Activated CD4-positive, alpha-beta memory T cell treated with anti-CD3 and anti-CD28 coated beads, Interleukin-2, amount 10 ng/mL, durations not matched to agents 7 days and 5 days (primary cell): ENCODE data around the gene CCDC61. TPM values are rescaled to one million over a fixed set of nuclear protein-coding genes. Genes with fewer than 3 reads are reported as not detected.
A peak's percentile ranks its signal among the peaks of the same experiment; 100 is the strongest.

Experiments
- CTCF ChIA-PET: fragments of 350-600 bp; sonication (Branson Sonifier 250); formaldehyde crosslinking; loops from one replicate; lab custom pipeline; 2021; ENCODE audit warnings: antibody characterized with exemption, inconsistent platforms; lab: Charles Lee
- POLR2A ChIA-PET: fragments of 350-600 bp; sonication (Branson Sonifier 250); formaldehyde crosslinking; loops from one replicate; lab custom pipeline; 2021; ENCODE audit warnings: antibody characterized with exemption; lab: Charles Lee
- DNase-seq: peaks from one replicate; pipeline ENCODE4 v3.0.0-alpha.2; 2020
- H3K27ac Mint-ChIP-seq: one replicate; pipeline ENCODE4 v1.8.0; 2021; ENCODE audit warnings: mild to moderate bottlenecking, mixed read lengths
- H3K27me3 Mint-ChIP-seq: one replicate; pipeline ENCODE4 v1.8.0; 2021; ENCODE audit warnings: mixed read lengths
- H3K36me3 Mint-ChIP-seq: one replicate; pipeline ENCODE4 v1.8.0; 2021; ENCODE audit warnings: low read depth, mixed read lengths
- H3K4me1 Mint-ChIP-seq: one replicate; pipeline ENCODE4 v1.8.0; 2021; ENCODE audit warnings: mixed read lengths
- H3K4me3 Mint-ChIP-seq: one replicate; pipeline ENCODE4 v1.8.0; 2021; ENCODE audit warnings: mild to moderate bottlenecking, mixed read lengths
- H3K9me3 Mint-ChIP-seq: one replicate; pipeline ENCODE4 v1.8.0; 2021; ENCODE audit warnings: mixed read lengths
- total RNA-seq, 2 experiments: library from RNA; stranded (reverse); gene quantifications; one replicate each; pipeline ENCODE4 v1.2.3, GENCODE V29; 2021

Gene CCDC61
- 10 to 100 TPM; 24.3 to 24.7 TPM for total RNA-seq

- DNase-seq, result peak; percentile 97
- no peaks in the 10 kb centered on the region for H3K9me3 Mint-ChIP-seq
- H3K4me1 Mint-ChIP-seq, result peaks cover 19% of the 10 kb centered on the region
- H3K27ac Mint-ChIP-seq, result no peak within 1 kb of the TSS
- H3K4me3 Mint-ChIP-seq, result no peak within 1 kb of the TSS
- CTCF ChIA-PET, result interaction anchor here (0.6 to 2.4 kb wide), 13 partner anchors 9 to 658 kb away, joined by 3 to 9 read pairs (median 3); partner anchors contain the start of genes IRF2BP1 and MYPOP
- peaks cover 11% of the 10 kb centered on the region for H3K36me3 Mint-ChIP-seq
- POLR2A ChIA-PET, result interaction anchor here (0.6 to 2.0 kb wide), 7 partner anchors 41 to 302 kb away, joined by 3 to 16 read pairs (median 3); partner anchors contain the start of genes IRF2BP1, MYPOP, QPCTL and SYMPK
- peaks cover 8% of the 10 kb centered on the region for H3K27me3 Mint-ChIP-seq
These were observed at the start of gene CCDC61 for GRCh38 chr19:45994998-45995714. CCDC61 (plus strand) TSS chr19:45995467; CDS start chr19:46003019, 7,552 bp downstream.

GRCh38 chr19:45947926-45948325 lies 47.3 kb upstream of the CCDC61 start:
- no peaks in the 10 kb centered on the region for H3K9me3 Mint-ChIP-seq
- no peak for DNase-seq
- no peak overlapping the region for H3K27ac Mint-ChIP-seq
- H3K4me3 Mint-ChIP-seq, result no peak overlapping the region
- no peaks in the 10 kb centered on the region for H3K36me3 Mint-ChIP-seq
- H3K4me1 Mint-ChIP-seq, result peaks cover 13% of the 10 kb centered on the region
- ChIA-PET POLR2A (no interaction called here), CTCF (no interaction called here)
- H3K27me3 Mint-ChIP-seq, result peaks cover 17% of the 10 kb centered on the region

GRCh38 chr19:45952341-45952685 lies 43.0 kb upstream of the CCDC61 start:
- no peaks in the 10 kb centered on the region for H3K36me3 Mint-ChIP-seq
- H3K27me3 Mint-ChIP-seq, result peaks cover 19% of the 10 kb centered on the region
- peak overlapping the region; percentile 24 for H3K4me3 Mint-ChIP-seq
- peaks cover 33% of the 10 kb centered on the region for H3K4me1 Mint-ChIP-seq
- H3K9me3 Mint-ChIP-seq, result no peaks in the 10 kb centered on the region
- H3K27ac Mint-ChIP-seq, result no peak overlapping the region
- DNase-seq, result no peak
- ChIA-PET POLR2A (interaction anchor here (1.0 kb wide), 1 partner anchor 49 kb away, joined by 4 read pairs; no protein-coding TSS in a partner anchor), CTCF (interaction anchor here (0.9 to 1.2 kb wide), 3 partner anchors 25 to 89 kb away, joined by 3 to 8 read pairs (median 3); partner anchors contain the start of gene SYMPK)

GRCh38 chr19:45952686-45953505 lies 42.4 kb upstream of the CCDC61 start:
- peak; percentile 58 for DNase-seq
- Mint-ChIP-seq H3K27ac (no peak overlapping the region), H3K27me3 (peaks cover 19% of the 10 kb centered on the region), H3K36me3 (no peaks in the 10 kb centered on the region), H3K4me3 (peak overlapping the region; percentile 66), H3K9me3 (no peaks in the 10 kb centered on the region), H3K4me1 (peaks cover 33% of the 10 kb centered on the region)
- CTCF ChIA-PET, result interaction anchor here (0.9 to 1.2 kb wide), 3 partner anchors 9 to 90 kb away, joined by 3 read pairs; partner anchors contain the start of gene SYMPK
- POLR2A ChIA-PET, result interaction anchor here (0.9 to 1.4 kb wide), 3 partner anchors 13 to 49 kb away, joined by 3 to 4 read pairs (median 3); no protein-coding TSS in a partner anchor

- DNase-seq, result no peak
- H3K27ac Mint-ChIP-seq, result no peak overlapping the region
- peaks cover 22% of the 10 kb centered on the region for H3K27me3 Mint-ChIP-seq
- H3K4me1 Mint-ChIP-seq, result peaks cover 33% of the 10 kb centered on the region
- H3K4me3 Mint-ChIP-seq, result peak overlapping the region; percentile 66
- H3K9me3 Mint-ChIP-seq, result no peaks in the 10 kb centered on the region
- CTCF ChIA-PET, result interaction anchor here (0.9 kb wide), 1 partner anchor 10 kb away, joined by 3 read pairs; no protein-coding TSS in a partner anchor
- POLR2A ChIA-PET, result interaction anchor here (0.9 to 1.4 kb wide), 3 partner anchors 14 to 41 kb away, joined by 3 read pairs; no protein-coding TSS in a partner anchor
- H3K36me3 Mint-ChIP-seq, result no peaks in the 10 kb centered on the region
These were observed 41.6 kb upstream of the CCDC61 start for GRCh38 chr19:45953676-45954075.

- ChIA-PET POLR2A (interaction anchor here (1.0 to 1.4 kb wide), 2 partner anchors 14 to 40 kb away, joined by 3 read pairs; no protein-coding TSS in a partner anchor), CTCF (interaction anchor here (0.7 to 0.9 kb wide), 2 partner anchors 10 to 63 kb away, joined by 3 read pairs; no protein-coding TSS in a partner anchor)
- H3K27me3 Mint-ChIP-seq, result peaks cover 26% of the 10 kb centered on the region
- no peaks in the 10 kb centered on the region for H3K36me3 Mint-ChIP-seq
- no peak overlapping the region for H3K4me3 Mint-ChIP-seq
- no peak overlapping the region for H3K27ac Mint-ChIP-seq
- H3K9me3 Mint-ChIP-seq, result no peaks in the 10 kb centered on the region
- no peak for DNase-seq
- peaks cover 33% of the 10 kb centered on the region for H3K4me1 Mint-ChIP-seq
These were observed 41.1 kb upstream of the CCDC61 start for GRCh38 chr19:45954156-45954555.

GRCh38 chr19:45955905-45956608 lies 39.2 kb upstream of the CCDC61 start:
- ChIA-PET CTCF (no interaction called here), POLR2A (interaction anchor here (1.1 kb wide), 2 partner anchors 10 to 12 kb away, joined by 3 read pairs; no protein-coding TSS in a partner anchor)
- Mint-ChIP-seq H3K27ac (no peak overlapping the region), H3K27me3 (peaks cover 35% of the 10 kb centered on the region), H3K4me3 (no peak overlapping the region), H3K9me3 (no peaks in the 10 kb centered on the region), H3K36me3 (no peaks in the 10 kb centered on the region), H3K4me1 (peaks cover 33% of the 10 kb centered on the region)
- no peak for DNase-seq

GRCh38 chr19:45958320-45958719 lies 36.9 kb upstream of the CCDC61 start:
- POLR2A ChIA-PET, result no interaction called here
- CTCF ChIA-PET, result no interaction called here
- H3K4me1 Mint-ChIP-seq, result peaks cover 19% of the 10 kb centered on the region
- H3K27me3 Mint-ChIP-seq, result peaks cover 45% of the 10 kb centered on the region
- H3K4me3 Mint-ChIP-seq, result no peak overlapping the region
- no peak for DNase-seq
- H3K9me3 Mint-ChIP-seq, result no peaks in the 10 kb centered on the region
- H3K27ac Mint-ChIP-seq, result no peak overlapping the region
- no peaks in the 10 kb centered on the region for H3K36me3 Mint-ChIP-seq

GRCh38 chr19:45958769-45959516 lies 36.3 kb upstream of the CCDC61 start:
- peaks cover 47% of the 10 kb centered on the region for H3K27me3 Mint-ChIP-seq
- no peak for DNase-seq
- no peak overlapping the region for H3K27ac Mint-ChIP-seq
- no peaks in the 10 kb centered on the region for H3K36me3 Mint-ChIP-seq
- ChIA-PET POLR2A (no interaction called here), CTCF (no interaction called here)
- no peaks in the 10 kb centered on the region for H3K9me3 Mint-ChIP-seq
- no peak overlapping the region for H3K4me3 Mint-ChIP-seq
- H3K4me1 Mint-ChIP-seq, result peaks cover 13% of the 10 kb centered on the region

- CTCF ChIA-PET, result no interaction called here
- Mint-ChIP-seq H3K4me3 (no peak overlapping the region), H3K9me3 (no peaks in the 10 kb centered on the region), H3K36me3 (no peaks in the 10 kb centered on the region), H3K4me1 (peaks cover 12% of the 10 kb centered on the region), H3K27me3 (peaks cover 49% of the 10 kb centered on the region), H3K27ac (no peak overlapping the region)
- no peak for DNase-seq
- POLR2A ChIA-PET, result interaction anchor here (1.1 kb wide), 1 partner anchor 13 kb away, joined by 3 read pairs; no protein-coding TSS in a partner anchor
These were observed 35.7 kb upstream of the CCDC61 start for GRCh38 chr19:45959517-45960025.

GRCh38 chr19:45960595-45961235 lies 34.6 kb upstream of the CCDC61 start:
- Mint-ChIP-seq H3K27ac (no peak overlapping the region), H3K36me3 (no peaks in the 10 kb centered on the region), H3K9me3 (no peaks in the 10 kb centered on the region), H3K27me3 (peaks cover 48% of the 10 kb centered on the region), H3K4me1 (peaks cover 3% of the 10 kb centered on the region), H3K4me3 (no peak overlapping the region)
- POLR2A ChIA-PET, result interaction anchor here (1.1 kb wide), 1 partner anchor 12 kb away, joined by 3 read pairs; no protein-coding TSS in a partner anchor
- CTCF ChIA-PET, result no interaction called here
- DNase-seq, result no peak
